GM19397 (cell line): ENCODE results near the gene EPO.
A peak's percentile ranks its signal among the peaks of the same experiment; 100 is the strongest.

Experiments
- ATAC-seq: cut with Tn5 transposase; IDR thresholded peaks from one replicate; pipeline ENCODE4 v1.9.1; 2021; ENCODE audit warnings: mild to moderate bottlenecking, moderate library complexity; ENCODE audit not compliant: unreplicated experiment

Gene EPO

DNA sequence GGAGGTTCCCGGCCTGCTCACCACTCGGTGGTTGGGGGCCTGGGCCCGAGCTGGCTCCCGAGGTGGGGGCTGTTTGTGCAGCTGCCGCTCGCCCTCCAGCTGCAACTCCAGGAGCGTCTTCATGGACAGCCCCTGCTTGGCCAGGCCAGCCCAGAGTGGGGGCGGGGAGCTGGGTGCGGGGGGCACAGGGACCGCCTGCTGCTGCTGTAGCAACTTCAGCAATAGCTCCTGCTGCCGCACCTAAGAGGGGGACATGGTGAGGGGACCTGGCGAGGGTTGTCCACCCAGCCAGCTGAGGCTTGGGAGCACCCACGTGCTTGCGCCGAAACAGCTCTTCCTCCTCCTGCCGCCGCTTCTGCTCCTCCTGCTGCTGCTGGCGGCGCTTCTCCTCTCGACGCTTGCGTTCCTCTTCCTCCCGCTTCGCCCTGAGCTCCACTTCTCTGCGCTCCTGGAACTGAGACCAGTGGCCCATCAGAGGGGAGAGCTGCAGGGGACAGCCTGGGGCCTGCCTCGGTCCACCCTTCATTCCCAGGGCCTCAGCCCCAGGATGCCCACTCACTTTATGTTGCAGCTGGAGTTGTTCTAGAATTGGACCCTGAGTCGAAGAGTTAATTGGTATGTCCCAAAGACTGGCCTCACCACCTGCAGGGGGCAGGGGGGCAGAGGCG lies 37.1 kb upstream of the EPO start:
- no peak for ATAC-seq

DNA sequence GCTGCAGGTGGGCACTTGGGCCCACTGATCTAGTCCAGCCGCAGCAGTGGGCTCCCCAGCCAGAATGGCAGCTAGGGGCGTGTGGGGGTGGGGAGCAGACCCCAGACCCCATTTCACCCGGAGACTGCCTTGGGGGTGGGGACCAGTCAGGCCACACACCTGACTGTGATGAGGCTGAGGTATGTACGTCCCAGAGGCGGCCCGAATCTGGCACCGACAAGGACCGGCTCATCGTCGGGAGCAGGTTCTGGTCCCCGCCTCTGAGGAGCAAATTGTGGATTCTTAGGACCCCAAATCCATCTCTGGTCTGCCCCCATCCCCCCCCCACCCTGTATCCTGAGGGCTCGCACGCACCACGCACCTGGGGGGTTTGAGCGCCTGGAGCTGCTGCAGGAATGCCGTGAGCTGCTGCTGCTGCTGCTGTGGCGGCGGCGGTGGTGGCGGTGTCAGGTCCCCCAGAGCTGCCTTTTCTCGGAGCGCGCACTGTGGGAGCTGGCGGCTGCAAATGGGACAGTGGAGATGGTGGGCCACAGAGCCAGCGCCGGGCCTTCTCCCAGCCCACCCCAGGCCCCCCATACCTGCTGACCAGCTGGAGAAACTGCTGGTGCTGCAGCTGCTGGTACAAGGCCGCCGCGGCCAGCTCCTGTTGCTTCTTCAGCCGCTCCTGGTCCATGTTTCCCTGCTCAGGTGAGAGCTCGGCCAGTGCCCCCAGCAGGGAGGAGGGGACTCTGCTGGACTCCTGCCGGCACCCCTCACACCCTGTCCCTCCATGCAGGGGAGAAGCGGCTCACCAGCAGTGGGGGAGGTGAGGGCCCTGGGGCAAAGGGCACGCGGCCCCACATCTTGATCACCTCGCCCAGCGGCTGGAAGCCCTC lies 36.4 kb upstream of the EPO start:
- ATAC-seq = no peak

DNA sequence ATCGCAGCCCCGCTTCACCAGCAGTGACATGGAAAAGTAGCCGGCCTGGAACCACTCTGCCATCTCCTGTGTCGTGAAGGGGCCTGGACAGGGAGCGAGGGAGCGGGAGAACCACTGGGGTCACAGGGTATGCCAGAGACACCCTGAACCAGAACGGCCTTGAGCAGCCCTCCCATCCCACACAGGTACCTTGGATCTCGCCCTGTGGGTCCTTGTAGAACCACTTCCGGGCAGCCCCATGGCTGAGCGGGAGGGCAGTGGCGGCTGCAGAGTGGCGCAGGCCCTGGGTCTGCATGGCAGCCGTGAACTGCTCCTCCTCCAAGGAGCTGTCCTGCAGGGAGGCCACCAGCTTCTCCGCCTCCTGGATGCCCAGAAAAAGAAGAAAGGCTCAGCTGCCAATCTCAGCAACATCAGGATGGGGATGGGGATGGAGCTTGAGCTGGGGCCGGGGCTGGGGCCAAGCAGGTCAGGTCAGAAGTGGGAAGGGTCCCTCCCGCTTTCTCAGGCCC lies 35.7 kb upstream of the EPO start:
- no peak for ATAC-seq

DNA sequence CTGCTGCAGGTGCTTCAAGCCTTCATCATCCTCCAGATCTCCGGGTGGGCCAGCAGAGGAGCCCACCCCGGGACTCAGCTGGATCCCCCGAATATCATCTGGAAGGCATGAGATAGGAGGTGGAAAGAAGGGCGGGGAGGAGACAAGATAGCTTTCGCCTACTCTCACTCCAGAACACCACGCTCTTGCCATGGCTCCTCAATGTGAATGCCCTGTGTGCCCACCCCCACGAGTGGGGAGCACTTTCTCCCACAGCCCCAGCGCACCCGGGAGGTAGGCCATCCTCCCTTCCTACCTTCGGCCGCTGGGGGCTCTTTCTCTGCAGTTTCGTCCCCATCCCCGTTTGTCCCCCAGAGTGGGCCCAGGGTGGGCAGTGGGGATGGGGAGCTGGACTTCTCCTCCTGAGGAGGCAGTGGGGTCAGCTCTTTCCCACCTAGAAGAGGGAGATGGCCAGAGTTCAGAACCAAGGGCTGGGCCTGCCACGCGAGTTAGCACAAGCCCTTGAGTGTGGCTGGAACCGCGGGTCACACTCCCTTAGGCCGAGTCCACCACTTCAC lies 35.1 kb upstream of the EPO start:
- ATAC-seq = no peak

DNA sequence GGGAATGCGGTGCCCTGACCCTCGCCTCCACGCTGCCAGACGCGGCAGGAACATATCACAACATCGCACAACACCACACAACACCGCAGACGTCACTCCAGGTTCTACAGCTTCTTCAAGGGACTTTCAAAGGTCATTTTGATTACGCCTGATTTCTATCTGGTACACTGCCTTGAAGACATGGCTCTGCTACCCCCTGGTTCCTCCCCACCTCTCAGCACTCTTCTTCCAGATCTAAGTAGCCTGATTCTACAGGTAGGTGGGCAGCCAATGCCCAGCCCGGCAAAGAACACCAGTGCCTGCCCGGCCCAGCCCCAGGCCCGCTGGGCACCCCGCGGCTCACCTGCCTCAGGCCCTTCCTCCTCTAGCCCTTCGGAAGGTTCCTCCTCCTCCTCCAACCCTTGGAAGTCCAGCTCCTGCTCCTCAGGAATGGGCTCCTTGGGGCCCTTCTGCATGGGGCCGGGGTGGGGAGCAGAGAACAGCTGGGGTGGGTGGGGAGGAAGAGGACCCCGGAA lies 34.6 kb upstream of the EPO start:
- no peak for ATAC-seq

DNA sequence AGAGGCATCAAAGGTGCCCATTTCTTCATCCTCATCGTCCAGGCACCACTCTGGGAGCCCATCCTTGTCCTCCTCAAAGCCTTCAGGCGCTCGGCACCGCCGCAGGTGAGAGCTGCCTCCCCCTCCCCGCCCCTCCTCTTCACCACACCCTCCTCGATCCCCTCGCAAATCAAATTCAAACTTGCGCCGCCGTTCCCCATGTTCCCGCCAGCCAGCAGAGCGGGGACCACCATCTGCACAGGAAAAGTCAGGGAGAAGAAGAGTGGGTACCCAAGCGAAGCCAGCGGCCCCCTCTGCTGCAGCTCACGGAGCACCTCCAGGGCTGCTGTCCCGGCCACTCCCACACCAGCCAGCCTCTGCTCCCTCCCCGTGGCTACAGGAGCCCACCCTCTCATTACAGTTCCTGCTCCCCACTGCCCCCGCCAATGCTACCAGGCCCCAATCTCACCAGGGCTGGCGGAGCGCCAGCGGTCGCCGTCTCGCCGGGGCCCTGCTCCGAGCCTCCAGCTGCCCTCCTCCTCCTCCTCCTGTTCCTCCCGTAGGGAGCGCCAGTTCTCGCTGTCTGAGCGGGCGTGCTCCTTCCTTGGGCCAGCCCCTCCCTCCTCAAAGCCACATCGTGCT lies 34.0 kb upstream of the EPO start:
- no peak for ATAC-seq

DNA sequence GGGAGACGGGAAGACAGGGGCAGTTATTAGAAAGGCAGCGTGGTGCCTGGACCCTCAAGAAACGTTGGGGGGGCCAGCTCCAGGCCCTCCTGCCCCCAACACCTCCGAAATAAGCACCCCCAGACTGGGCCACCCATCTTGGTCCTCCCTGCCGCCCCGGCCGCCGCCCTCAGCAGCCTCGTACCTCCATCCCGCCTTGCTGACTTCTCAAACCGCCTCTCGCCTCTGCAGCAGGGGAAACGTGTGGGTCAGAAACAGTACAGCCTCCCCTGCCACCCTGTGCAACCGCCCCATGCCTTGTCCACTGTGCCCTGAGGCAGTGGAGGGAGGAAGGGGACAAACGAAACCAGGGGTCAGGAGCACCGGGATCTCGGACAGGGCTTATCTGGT lies 33.5 kb upstream of the EPO start:
- no peak for ATAC-seq

DNA sequence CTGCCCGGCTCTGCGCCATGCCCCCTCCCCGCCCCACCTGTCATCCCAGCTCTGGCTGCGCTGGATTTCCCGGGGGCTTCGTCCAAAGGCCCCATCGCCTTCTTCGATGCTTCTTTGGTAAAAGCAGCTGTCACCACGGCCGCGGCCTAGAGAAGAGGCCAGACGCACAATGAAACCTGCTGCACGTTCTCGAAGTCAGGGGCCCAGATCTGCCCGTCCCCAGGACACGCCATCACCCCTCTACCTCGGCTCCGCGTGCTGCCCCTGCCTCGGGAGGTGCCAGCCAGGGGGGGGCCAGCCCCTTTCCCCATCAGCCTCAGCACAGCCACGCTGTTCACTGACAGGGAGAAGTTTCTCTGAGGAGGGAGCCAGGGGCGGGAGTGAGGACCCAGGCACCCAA lies 33.0 kb upstream of the EPO start:
- no peak for ATAC-seq

DNA sequence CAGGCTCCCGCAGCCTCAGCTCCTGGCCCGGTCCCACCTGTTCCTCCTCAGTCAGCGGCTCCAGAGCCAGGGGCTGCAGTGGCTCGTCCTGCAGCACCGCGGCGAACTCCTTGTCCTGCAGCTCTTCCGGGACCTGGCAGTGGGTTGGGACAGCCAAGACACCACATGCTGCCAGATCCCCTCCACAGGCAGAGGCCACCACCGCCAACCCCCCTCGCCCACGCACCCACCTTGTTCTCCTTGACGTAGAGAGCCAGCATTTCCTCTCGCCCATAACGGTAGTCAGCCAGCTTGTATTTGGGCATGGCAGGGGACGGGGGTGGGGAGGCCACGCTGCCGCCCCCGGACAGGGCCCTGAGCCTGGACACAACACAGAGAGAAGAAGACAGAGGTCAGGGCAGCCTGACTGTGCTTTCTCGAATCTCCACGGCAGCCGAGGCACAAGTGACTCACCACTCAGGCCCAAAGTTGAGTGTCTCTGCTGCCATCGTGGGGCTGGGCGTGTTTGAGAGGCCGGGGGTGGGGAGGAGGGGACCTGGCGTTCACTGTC lies 32.4 kb upstream of the EPO start:
- no peak for ATAC-seq

DNA sequence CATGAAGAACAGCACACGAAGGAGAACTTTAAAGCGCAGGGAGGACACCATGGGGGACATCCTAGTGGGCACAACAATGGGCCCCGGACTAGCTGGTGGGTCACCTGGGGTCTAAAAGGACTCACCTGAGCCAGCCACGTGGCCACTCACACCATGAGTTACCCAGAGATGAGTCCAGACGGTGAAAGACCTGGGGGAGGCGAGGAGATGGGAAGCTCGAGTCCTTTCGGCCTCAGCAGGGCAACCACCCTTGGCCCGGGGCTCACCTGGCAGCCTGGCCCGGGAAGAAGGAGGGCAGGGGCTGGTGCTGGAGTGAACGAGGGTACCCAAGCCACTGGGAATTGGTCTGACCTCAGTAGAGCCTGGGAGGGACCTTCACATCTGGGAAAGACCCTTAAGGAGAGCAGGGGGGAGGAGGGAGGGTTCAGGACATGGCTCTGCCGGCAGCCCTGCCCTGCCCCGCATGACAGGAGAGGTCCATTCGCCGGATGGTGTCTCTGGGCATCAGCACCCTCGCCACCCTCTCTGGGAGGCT lies 31.9 kb upstream of the EPO start:
- ATAC-seq = no peak

DNA sequence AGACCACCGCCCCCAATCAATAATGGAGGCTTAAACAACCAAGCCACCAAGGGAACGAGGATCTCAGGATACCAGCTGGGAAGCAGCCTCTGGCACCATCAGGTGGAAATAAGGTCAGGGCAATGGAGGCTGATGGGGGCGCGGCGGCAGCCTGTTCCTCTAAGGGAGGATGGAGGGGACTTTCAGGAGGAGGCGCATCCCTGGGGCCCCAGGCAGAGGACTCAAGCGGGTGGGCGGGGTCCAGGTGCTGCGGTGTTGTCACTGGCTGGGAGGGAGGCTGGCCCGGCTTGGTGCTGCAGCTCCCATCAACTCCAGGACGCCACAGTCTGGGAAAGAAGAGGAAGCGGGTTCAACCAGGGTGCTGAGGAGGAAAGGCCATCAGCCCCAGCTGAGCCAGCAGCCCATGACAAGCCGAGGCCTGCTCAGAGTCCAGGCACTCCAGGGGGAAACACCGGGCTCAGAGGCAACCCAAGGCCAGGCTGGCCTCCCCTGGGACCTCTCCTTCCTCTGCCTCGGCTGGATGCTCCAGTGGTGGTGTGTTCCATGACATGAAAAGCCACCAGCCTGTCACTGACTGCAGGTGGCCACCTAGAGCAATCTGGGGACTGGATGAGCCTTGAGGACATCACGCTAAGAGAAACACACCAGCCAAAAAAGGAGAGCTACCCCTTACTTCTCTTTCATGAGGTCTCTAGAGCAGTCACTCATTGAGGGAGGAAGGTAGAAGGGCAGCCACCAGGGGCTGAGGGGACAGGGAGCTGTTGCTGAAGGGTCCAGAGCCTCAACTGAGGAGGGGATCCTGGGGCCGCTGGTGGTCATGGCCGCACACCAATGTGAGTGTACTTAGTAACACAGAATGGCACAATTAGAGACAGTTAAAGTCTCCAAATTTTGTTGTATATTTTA lies 30.8 kb upstream of the EPO start:
- ATAC-seq = no peak

DNA sequence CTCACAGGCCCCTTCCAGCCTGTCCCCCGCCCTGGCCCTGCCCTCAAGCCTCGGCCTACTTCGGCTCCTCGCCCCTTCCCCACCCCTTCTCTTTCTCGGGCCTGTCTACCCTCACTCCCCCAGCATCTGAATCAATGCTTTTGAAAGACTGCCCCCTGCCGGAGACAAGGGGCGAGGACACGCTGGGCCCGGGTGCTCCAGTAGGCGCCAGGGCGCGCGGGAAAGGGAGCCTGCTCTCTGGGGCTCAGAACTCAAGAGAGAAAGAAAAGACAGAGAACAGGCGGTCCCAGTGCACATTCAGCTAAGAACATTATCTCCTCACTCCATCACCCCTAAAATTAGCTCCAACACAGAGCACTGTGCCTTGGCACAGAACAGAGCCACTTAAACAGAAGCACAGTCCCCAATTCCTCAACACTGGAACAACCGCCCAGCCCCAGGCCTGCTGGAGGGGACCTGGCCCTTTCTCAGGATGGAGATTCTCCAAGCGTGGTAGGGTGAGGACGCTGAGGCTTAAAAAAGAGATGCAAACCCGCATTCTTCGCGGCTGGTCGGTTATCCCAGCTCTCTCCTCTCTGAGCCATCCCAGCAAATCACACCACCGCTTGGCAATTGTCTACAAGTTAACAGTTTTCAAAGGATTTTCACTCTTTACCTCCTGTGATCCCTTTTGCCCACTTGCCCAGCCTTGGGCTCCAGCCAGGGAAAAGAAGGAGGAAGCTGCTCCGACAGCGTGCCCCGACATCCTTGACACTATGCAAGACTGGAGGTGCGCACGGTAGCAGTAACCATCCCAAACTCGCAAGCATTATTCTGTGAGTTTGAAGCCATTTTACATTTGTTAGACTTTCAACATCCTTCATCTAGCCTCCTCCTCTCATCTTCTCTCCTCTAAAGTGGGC lies 28.3 kb upstream of the EPO start:
- no peak for ATAC-seq

DNA sequence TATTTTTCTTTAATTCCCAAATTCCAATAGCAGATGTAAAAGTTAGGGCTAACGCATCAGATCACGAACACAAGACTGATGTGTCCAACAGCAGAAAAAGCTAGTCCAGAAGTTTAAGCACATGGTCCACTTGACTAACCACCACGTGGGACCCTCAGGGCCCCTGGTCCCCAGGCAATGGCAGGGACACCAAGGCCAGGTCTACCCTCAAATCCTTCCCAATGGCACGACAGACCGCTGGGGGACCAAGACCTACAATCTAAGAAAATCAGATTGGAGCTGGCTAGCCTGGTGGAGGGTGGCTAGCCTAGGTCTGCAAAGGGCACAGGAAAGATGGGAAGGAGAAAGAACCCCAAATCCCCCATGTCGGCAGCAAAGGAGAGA lies 27.7 kb upstream of the EPO start:
- no peak for ATAC-seq

DNA sequence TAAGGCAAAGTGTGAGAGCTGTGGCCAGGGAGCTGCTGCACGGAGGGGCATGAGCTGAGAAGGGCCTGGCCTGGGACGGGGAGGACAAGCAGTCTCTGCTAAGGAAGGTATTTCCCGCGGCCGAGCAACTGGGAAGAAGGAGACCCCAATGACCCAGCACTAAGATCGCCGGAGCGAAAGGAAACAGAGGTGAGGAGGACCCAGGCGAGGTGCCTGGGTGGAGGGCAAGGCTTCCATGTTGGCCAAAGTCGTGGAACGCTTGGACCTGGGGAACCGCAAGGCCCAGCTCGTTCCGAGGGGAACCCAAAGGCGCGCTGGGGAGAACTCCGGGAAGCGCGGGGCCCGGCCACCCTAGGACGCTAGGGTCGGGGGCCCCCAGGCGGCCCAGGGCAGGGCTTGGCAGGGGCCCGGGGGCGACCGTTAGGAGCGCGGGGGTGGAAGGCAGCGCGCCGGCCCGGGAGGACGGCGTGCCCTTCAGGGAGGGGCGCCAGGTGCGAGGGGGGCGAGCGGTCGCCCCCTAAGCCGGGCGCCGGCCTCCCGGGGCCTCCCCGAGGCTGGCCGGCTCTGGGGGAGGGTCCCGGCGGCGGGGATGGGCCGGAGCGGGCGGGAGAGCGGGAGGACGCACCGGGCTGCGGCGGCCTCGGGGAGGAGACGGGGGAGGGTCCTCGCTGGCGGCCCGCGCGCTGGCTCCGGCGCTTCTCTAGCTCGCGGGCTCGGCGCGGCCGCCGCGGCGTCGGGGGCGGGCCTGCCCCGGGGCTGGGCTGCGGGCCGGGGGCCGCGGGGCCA lies 26.8 kb upstream of the EPO start:
- ATAC-seq = peak; percentile 15

DNA sequence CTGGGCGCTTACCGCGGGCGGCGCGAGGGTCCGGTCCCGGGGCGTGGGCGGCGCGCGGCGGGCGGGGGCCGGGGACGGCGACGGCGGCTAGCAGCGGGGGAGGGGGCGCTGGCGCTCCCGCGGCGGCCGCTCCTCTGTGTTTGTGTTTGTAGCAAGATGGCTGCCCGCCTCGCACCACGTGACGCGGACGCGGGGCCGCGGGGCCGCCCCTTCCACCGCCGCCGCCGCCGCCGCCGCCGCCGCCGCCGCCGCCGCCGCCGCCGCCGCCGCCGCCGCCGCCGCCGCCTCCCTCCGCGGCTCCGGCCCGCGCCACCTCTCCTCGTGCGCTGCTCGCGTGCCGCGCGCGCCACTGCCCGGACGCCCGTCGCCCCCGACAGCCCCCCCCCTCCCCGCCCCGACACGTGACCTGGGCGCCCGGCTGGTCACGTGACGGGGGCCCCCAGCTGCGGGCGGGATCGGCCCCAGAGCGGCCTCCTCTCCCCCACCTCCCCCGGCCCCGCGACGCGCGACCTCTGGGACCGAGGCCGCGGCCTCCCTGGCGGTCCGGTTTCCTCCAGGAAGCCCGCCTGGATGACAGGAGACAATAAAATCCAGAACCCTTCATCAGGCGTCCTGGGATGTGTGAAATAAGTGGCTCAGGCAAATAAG lies 26.0 kb upstream of the EPO start, which contains the start of gene GIGYF1:
TSS of gene GIGYF1 (minus strand) at position 153 of the 648 bp plus-strand sequence. CDS start 6,012 bp downstream, outside the sequence.
- peak; percentile 53 for ATAC-seq

DNA sequence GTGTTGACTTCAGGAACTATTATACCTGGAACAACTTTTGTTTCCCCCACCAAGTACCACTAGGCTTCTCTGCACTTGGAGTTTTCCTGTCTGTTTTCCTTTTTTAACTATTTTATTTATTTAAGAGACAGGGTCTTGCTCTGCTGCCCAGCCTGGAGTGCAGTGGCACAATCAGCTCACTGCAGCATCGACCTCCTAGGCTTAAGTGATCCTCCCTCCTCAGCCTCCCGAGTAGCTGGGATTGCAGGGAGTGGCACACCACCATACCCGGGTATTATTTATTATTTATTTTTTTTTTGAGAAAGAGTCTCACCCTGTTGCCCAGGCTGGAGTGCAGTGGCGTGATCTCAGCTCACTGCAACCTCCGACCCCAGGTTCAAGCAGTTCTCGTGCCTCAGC lies 24.1 kb upstream of the EPO start:
- ATAC-seq = no peak

DNA sequence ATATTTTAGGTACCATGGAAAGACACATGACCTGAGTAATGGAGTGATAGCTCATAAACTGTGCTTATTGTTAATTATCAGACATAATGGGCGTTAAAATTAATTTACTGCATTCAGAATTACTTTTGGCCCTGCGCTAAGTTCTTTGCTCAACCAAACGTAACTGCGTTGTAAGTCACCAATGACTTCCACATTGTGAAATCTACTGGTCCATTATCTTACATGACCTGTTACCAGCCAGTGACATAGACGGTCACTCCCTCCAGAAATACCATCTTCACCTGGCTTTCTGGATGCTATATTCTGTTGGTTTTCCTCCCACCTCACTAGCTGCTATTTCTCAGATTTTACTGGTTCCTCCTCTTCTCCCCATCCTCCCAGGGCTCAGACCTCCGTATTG lies 21.2 kb upstream of the EPO start:
- no peak for ATAC-seq
